GM21390 (cell line): ENCODE results near the gene LHFPL6.

Source experiments
- ATAC-seq: cut with Tn5 transposase; IDR thresholded peaks from one replicate; pipeline ENCODE4 v1.9.1; 2021; ENCODE audit not compliant: unreplicated experiment

The LHFPL6 gene

GRCh38 chr13:39474600-39474999, 128.4 kb downstream of the LHFPL6 start:
- ATAC-seq, result no peak

- ATAC-seq, result no peak
Observed at GRCh38 chr13:39469676-39470075, 133.3 kb downstream of the LHFPL6 start.

- no peak for ATAC-seq
Observed at GRCh38 chr13:39468306-39468705, 134.7 kb downstream of the LHFPL6 start.

- no peak for ATAC-seq
Observed at GRCh38 chr13:39463611-39464010, 139.4 kb downstream of the LHFPL6 start.

- no peak for ATAC-seq
Observed at GRCh38 chr13:39462906-39463305, 140.1 kb downstream of the LHFPL6 start.

GRCh38 chr13:39462428-39462827, 140.6 kb downstream of the LHFPL6 start:
- no peak for ATAC-seq

- no peak for ATAC-seq
Observed at GRCh38 chr13:39461685-39462266, 141.2 kb downstream of the LHFPL6 start.

GRCh38 chr13:39457274-39457673, 145.7 kb downstream of the LHFPL6 start:
- no peak for ATAC-seq

- no peak for ATAC-seq
Observed at GRCh38 chr13:39455521-39456175, 147.3 kb downstream of the LHFPL6 start.

GRCh38 chr13:39452834-39453233, 150.2 kb downstream of the LHFPL6 start:
- no peak for ATAC-seq

GRCh38 chr13:39452417-39452816, 150.6 kb downstream of the LHFPL6 start:
- no peak for ATAC-seq

GRCh38 chr13:39451860-39452301, 151.1 kb downstream of the LHFPL6 start:
- peak; percentile 57 for ATAC-seq

- no peak for ATAC-seq
Observed at GRCh38 chr13:39451301-39451700, 151.7 kb downstream of the LHFPL6 start.

- no peak for ATAC-seq
Observed at GRCh38 chr13:39450176-39450575, 152.8 kb downstream of the LHFPL6 start.

- ATAC-seq, result no peak
Observed at GRCh38 chr13:39448834-39449233, 154.2 kb downstream of the LHFPL6 start.

- no peak for ATAC-seq
Observed at GRCh38 chr13:39446865-39447264, 156.1 kb downstream of the LHFPL6 start.

GRCh38 chr13:39444866-39445265, 158.1 kb downstream of the LHFPL6 start:
- no peak for ATAC-seq

GRCh38 chr13:39433651-39434050, 169.3 kb downstream of the LHFPL6 start:
- no peak for ATAC-seq

- no peak for ATAC-seq
Observed at GRCh38 chr13:39432196-39432595, 170.8 kb downstream of the LHFPL6 start.

GRCh38 chr13:39422845-39423565, 180.0 kb downstream of the LHFPL6 start:
- no peak for ATAC-seq

GRCh38 chr13:39419876-39420275, 183.1 kb downstream of the LHFPL6 start:
- ATAC-seq, result no peak

GRCh38 chr13:39419068-39419467, 183.9 kb downstream of the LHFPL6 start:
- no peak for ATAC-seq
